Osteocyte (in vitro differentiated cells): ENCODE measurements around the gene RAD51B. TPM values are rescaled to one million over a fixed set of nuclear protein-coding genes. Genes with fewer than 3 reads are reported as not detected.

Experiments
- DNase-seq: peaks from one replicate; pipeline ENCODE4 v3.0.0; 2021; ENCODE audit warnings: mixed read lengths; ENCODE audit not compliant: unreplicated experiment; ENCODE audit errors: extremely low spot score
- H3K27ac Mint-ChIP-seq: one replicate; pipeline ENCODE4 v1.8.0; 2021; ENCODE audit warnings: mild to moderate bottlenecking, mixed read lengths; ENCODE audit not compliant: unreplicated experiment
- H3K27me3 Mint-ChIP-seq: one replicate; pipeline ENCODE4 v1.8.0; 2021; ENCODE audit warnings: mixed read lengths; ENCODE audit not compliant: unreplicated experiment
- H3K36me3 Mint-ChIP-seq: one replicate; pipeline ENCODE4 v1.8.0; 2021; ENCODE audit warnings: mixed read lengths; ENCODE audit not compliant: unreplicated experiment
- H3K4me1 Mint-ChIP-seq: one replicate; pipeline ENCODE4 v1.8.0; 2021; ENCODE audit warnings: mixed read lengths; ENCODE audit not compliant: unreplicated experiment
- H3K4me3 Mint-ChIP-seq: one replicate; pipeline ENCODE4 v1.8.0; 2021; ENCODE audit warnings: mild to moderate bottlenecking, moderate library complexity, mixed read lengths; ENCODE audit not compliant: unreplicated experiment
- H3K9me3 Mint-ChIP-seq: one replicate; pipeline ENCODE4 v1.8.0; 2021; ENCODE audit warnings: mixed read lengths; ENCODE audit not compliant: unreplicated experiment
- total RNA-seq: library from RNA; stranded (reverse); gene quantifications from 2 replicates; pipeline ENCODE4 v1.2.1, GENCODE V29; 2021
- TF ChIP-seq, protein P1 (sequence below): fragments of 200-600 bp; sonication (generic); IDR thresholded peaks from 2 replicates; pipeline ENCODE4 v1.5.0; 2021; ENCODE audit warnings: antibody characterized with exemption, mild to moderate bottlenecking, moderate library complexity

The RAD51B gene
- total RNA-seq, 1 donor from 2014 or later: 12.7 TPM

- no peak overlapping the region for H3K4me3 Mint-ChIP-seq
- TF ChIP-seq, protein P1, sequence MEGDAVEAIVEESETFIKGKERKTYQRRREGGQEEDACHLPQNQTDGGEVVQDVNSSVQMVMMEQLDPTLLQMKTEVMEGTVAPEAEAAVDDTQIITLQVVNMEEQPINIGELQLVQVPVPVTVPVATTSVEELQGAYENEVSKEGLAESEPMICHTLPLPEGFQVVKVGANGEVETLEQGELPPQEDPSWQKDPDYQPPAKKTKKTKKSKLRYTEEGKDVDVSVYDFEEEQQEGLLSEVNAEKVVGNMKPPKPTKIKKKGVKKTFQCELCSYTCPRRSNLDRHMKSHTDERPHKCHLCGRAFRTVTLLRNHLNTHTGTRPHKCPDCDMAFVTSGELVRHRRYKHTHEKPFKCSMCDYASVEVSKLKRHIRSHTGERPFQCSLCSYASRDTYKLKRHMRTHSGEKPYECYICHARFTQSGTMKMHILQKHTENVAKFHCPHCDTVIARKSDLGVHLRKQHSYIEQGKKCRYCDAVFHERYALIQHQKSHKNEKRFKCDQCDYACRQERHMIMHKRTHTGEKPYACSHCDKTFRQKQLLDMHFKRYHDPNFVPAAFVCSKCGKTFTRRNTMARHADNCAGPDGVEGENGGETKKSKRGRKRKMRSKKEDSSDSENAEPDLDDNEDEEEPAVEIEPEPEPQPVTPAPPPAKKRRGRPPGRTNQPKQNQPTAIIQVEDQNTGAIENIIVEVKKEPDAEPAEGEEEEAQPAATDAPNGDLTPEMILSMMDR: no peak
- no peak for DNase-seq
- H3K4me1 Mint-ChIP-seq: peaks cover 32% of the 10 kb centered on the region
- H3K36me3 Mint-ChIP-seq: no peaks in the 10 kb centered on the region
- no peaks in the 10 kb centered on the region for H3K27me3 Mint-ChIP-seq
- H3K9me3 Mint-ChIP-seq: no peaks in the 10 kb centered on the region
- peak overlapping the region; percentile 6 for H3K27ac Mint-ChIP-seq
Observed at GRCh38 chr14:68665131-68665530, 845.6 kb downstream of the RAD51B start.

GRCh38 chr14:68665792-68666204 lies 846.2 kb downstream of the RAD51B start:
- H3K27me3 Mint-ChIP-seq: no peaks in the 10 kb centered on the region
- DNase-seq: no peak
- no peak overlapping the region for H3K4me3 Mint-ChIP-seq
- peak overlapping the region; percentile 68 for H3K27ac Mint-ChIP-seq
- H3K4me1 Mint-ChIP-seq: peaks cover 35% of the 10 kb centered on the region
- no peaks in the 10 kb centered on the region for H3K36me3 Mint-ChIP-seq
- TF ChIP-seq, protein P1: no peak
- H3K9me3 Mint-ChIP-seq: no peaks in the 10 kb centered on the region

DNA sequence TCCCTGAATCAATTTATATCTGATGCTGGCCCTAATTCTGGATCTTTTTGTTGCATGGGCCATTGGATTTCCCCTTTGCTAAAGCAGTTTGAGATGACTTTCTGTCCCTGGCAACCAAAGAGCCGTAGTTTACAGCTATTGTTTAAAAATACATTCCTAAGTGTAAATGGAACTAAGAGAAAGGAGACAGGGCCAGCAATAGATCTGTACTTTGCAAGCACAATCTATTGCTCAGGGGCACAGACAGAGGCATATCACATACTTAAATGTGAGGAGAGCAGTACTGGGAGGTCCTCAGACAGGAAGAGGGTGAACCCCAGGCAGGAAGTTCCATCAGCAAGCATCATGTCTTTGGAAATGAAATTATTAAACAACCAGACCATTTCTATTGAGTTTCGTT lies 846.7 kb downstream of the RAD51B start:
- peak overlapping the region; percentile 68 for H3K27ac Mint-ChIP-seq
- DNase-seq: no peak
- no peak overlapping the region for H3K4me3 Mint-ChIP-seq
- H3K27me3 Mint-ChIP-seq: no peaks in the 10 kb centered on the region
- no peaks in the 10 kb centered on the region for H3K36me3 Mint-ChIP-seq
- H3K9me3 Mint-ChIP-seq: no peaks in the 10 kb centered on the region
- H3K4me1 Mint-ChIP-seq: peaks cover 35% of the 10 kb centered on the region
- TF ChIP-seq, protein P1: no peak

- H3K9me3 Mint-ChIP-seq: no peaks in the 10 kb centered on the region
- H3K36me3 Mint-ChIP-seq: no peaks in the 10 kb centered on the region
- no peak overlapping the region for H3K27ac Mint-ChIP-seq
- no peak overlapping the region for H3K4me3 Mint-ChIP-seq
- H3K4me1 Mint-ChIP-seq: peaks cover 35% of the 10 kb centered on the region
- DNase-seq: no peak
- no peaks in the 10 kb centered on the region for H3K27me3 Mint-ChIP-seq
- TF ChIP-seq, protein P1: no peak
Observed at GRCh38 chr14:68666899-68667298, 847.3 kb downstream of the RAD51B start.

DNA sequence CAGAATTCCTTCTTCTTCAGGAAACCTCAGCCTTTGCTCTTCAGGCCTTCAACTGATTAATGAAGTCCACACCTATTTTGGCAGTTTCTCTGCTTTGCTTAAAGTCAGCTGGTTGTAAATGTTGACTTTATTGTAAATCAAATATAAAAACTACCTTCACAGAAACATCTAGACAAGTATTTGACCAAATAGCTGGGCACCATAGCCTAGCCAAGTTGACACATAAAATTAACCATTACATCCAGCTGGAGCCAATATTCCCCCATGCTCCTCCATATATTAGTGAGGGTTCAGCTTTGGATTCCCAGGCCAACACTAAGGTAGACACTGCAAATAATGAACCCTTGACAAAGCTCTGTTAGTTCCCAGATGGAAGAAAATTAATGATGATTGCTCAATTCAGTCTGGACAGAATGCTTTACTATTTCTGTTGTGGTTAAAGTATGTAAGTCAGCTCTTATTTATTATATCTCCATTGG lies 847.8 kb downstream of the RAD51B start:
- Mint-ChIP-seq H3K27ac (no peak overlapping the region), H3K4me3 (no peak overlapping the region)

More for the DNA sequence above, 847.8 kb downstream of the RAD51B start:
- peaks cover 39% of the 10 kb centered on the region for H3K4me1 Mint-ChIP-seq
- H3K27me3 Mint-ChIP-seq: no peaks in the 10 kb centered on the region
- no peaks in the 10 kb centered on the region for H3K9me3 Mint-ChIP-seq
- TF ChIP-seq, protein P1: no peak
- DNase-seq: no peak
- H3K36me3 Mint-ChIP-seq: no peaks in the 10 kb centered on the region
